HG02981 (cell line): ENCODE data around the gene CDKN1A.
A peak's percentile ranks its signal among the peaks of the same experiment; 100 is the strongest.
"Not testable (repeated sequence)": the region's sequence is repeated elsewhere in the genome, so short reads cannot be mapped to it uniquely, and the experiment has no call there.

Experiments
- ATAC-seq: cut with Tn5 transposase; IDR thresholded peaks from one replicate; pipeline ENCODE4 v1.9.1; 2021; ENCODE audit warnings: mild to moderate bottlenecking, moderate library complexity; ENCODE audit not compliant: unreplicated experiment

The CDKN1A gene

GRCh38 chr6:36678488-36679042 is at the start of gene CDKN1A:
TSS of gene CDKN1A (plus strand) at chr6:36678714. CDS start at chr6:36684102, 5,388 bp downstream.
- peak; percentile 46 for ATAC-seq

GRCh38 chr6:36629784-36630183 is 48.7 kb upstream of the CDKN1A start:
- ATAC-seq, result no peak

DNA sequence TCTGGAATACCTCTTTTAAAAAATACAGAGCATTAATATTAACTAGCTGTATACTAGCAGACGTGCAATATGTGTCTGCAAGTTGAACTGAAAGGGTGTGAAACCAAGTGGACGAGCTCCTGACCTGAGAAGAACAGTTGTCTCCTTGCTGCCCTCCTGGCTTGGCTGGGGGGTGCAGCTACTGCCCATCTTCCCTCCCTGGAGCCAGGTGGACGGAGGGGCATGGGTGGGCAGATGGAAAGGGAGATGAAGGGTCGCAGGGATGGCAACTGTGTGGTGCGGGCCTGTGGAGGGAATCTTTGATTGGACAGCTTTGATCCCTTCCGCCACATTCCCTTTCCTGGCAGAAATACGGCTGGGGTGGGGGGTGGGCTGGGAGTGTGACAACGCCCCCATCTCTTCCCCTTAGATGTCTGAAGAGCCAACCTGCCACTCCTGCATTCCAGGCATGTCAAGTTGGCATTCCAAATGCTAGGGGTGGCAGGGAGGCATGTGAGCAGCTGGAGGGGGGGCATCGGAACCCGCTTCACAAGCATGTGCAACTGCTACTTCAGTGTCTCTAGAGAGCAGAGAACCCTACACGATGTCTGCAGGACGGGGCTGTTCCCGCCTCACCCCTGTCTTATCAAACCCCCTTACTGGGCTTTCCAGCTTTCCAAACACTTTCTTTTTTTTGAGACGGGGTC is 47.0 kb upstream of the CDKN1A start:
- ATAC-seq, result no peak

- no peak for ATAC-seq
Measured at GRCh38 chr6:36633370-36633769, 45.1 kb upstream of the CDKN1A start.

- no peak for ATAC-seq
Measured at GRCh38 chr6:36633915-36634314, 44.6 kb upstream of the CDKN1A start.

DNA sequence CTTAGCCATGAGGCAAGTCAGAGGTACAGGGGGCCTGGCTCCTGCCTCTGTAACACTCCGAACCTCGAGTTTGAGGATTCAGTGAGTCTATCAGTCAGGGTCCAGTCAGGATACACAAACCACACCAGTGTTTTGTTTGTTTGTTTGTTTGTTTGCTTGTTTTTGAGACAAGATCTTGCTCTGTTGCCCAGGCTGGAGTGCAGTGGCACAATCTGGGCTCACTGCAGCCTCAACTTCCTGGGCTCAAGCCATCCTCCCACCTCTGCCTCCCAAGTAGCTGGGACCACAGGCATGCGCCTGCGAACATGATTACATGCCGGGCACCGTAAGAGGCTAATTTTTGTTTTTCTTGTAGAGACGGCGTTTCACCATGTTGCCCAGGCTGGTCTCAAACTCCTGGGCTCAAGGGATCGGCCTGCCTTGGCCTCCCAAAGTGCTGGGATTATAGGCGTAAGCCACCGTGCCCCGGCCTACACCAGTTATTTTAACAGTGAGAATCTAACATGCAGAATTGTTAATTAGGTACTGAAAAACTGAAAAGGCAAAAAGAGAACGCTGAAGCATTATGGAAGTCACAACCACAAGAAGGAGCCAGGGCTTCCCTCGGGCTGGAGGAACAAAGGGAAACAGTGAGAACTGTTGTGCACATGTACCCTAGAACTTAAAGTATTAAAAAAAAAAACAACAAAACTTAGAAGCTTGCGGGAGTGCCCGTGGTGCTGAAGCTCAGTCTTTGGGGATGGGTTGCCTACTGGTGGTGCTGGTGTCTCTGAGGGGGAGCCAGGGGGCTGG is 44.0 kb upstream of the CDKN1A start:
- no peak for ATAC-seq

GRCh38 chr6:36636283-36636682 is 42.2 kb upstream of the CDKN1A start:
- ATAC-seq, result no peak

GRCh38 chr6:36636687-36637418 is 41.7 kb upstream of the CDKN1A start:
- no peak for ATAC-seq

DNA sequence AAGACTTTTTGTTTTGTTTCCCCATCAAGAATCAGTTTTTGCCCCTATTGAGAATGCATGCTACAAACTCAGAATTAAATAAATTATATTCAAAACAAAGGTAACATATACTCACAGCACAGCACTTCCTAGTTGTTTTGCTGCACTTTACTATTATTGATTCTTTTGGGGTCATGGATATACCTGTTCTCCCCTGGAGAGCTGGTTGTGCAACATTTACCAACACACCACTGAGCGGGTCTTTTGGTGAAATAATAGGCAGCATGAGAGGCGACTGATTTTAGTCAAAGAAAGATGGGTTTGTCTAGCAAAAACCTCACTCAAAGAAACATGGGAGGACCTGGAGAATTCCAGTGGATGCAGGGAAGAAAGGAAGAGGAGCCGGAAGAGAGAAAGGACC is 39.9 kb upstream of the CDKN1A start:
- no peak for ATAC-seq

DNA sequence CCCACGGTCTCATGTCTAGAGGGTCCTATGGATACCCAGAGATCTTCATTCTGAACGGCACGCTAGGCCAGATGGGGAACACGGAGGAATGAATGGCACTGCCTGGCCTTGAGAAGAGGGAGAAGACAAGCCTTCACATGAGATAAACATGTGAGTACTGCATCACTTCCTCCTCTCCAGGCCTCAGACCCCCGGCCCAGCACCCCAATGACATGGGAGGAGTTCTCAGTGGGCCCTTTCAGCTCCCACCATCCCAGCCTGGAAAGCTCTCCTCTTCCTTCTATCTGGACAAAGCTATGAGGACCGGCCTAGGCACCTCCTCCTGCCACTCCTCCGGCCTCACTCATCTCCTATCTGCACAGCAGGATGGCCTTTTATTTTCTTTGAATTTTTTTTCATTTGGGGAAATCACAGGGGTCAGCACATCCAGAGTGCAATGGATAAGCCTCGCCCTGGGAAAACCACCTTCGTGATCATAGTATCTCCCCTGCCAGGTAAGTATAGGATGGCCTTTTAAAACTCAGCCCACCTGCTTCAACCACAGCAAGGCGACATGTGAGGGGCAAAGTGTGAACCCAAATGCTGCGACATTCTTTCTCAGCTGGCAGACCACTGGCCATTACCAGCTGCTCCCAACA is 39.2 kb upstream of the CDKN1A start:
- no peak for ATAC-seq

- ATAC-seq, result no peak
Measured at GRCh38 chr6:36641543-36641942, 37.0 kb upstream of the CDKN1A start.

GRCh38 chr6:36642913-36643817 is 35.3 kb upstream of the CDKN1A start:
- ATAC-seq, result no peak

DNA sequence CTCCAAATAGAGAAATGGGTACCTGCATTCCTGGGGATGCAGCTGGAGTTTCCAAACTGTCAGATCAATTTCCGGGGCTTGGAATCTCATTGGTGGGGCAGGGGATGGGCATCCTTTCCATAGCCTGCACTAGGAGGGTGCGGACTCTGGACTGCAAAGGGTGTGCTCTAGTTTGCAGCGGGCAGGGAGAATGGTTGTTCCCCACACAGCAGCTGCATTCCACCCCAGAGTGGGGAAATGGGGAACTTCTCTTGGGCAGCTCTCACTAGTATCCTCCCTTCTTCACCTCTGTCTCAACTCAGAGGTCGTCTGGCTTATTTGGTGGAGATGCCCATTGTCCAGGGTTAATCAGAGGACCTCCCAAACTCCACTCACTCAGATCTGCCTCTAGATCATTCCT is 34.5 kb upstream of the CDKN1A start:
- no peak for ATAC-seq

DNA sequence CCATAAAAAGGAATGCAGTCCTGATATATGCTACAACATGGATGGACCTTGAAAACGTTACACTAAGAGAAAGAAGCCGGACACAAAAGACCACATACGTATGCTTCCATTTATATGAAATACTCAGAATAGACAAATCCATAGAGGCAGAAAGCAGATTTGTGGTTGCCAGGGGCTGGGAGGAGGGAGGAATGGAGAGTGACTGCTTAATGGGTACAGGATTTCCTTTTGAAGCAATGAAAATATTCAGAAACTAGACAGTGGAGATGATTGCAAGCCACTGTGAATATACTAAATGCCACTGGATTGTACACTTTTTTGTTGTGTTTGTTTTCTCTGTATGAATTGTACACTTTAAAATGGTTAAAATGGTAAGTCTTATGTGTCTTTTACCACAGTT is 29.4 kb upstream of the CDKN1A start:
- ATAC-seq, result no peak

- ATAC-seq, result no peak
Measured at GRCh38 chr6:36649701-36650484, 28.6 kb upstream of the CDKN1A start.

GRCh38 chr6:36650848-36651478 is 27.6 kb upstream of the CDKN1A start:
- peak; percentile 59 for ATAC-seq

- no peak for ATAC-seq
Measured at GRCh38 chr6:36651659-36652379, 26.7 kb upstream of the CDKN1A start.

- ATAC-seq, result not testable (repeated sequence)
Measured at GRCh38 chr6:36654469-36654868, 24.0 kb upstream of the CDKN1A start.
